IMR-90 (cell line): ENCODE measurements around the gene HES6.

Experiments used
- CEBPB ChIP-seq: IDR thresholded peaks from 2 replicates; pipeline ENCODE4 v1.6.1; 2012; ENCODE audit warnings: low read depth, low read length, improper control_type of control experiment
- CHD1 ChIP-seq: IDR thresholded peaks from 2 replicates; pipeline ENCODE4 v1.6.1; 2012; ENCODE audit warnings: low read depth, low read length, improper control_type of control experiment
- CTCF ChIP-seq: conservative IDR thresholded peaks from 2 replicates; pipeline ENCODE4 v1.5.1; 2012; ENCODE audit warnings: mild to moderate bottlenecking, low read depth, low read length, improper control_type of control experiment
- FOS ChIP-seq: fragments of 150-350 bp; IDR thresholded peaks from 2 replicates; pipeline ENCODE4 v1.6.1; 2016; ENCODE audit warnings: low read depth, low read length
- MAZ ChIP-seq: IDR thresholded peaks from 2 replicates; pipeline ENCODE4 v1.6.1; 2012; ENCODE audit warnings: low read depth, mild to moderate bottlenecking, low read length, improper control_type of control experiment, moderate library complexity, borderline replicate concordance
- MXI1 ChIP-seq: IDR thresholded peaks from 2 replicates; pipeline ENCODE4 v1.6.1; 2012; ENCODE audit warnings: low read depth, mild to moderate bottlenecking, low read length, moderate library complexity, borderline replicate concordance
- NFE2L2 ChIP-seq: fragments of 150-350 bp; IDR thresholded peaks from 2 replicates; pipeline ENCODE4 v1.6.1; 2016; ENCODE audit warnings: low read depth, mild to moderate bottlenecking, low read length
- POLR2A ChIP-seq: IDR thresholded peaks from 2 replicates; pipeline ENCODE4 v1.6.1; 2012; ENCODE audit warnings: mild to moderate bottlenecking, low read depth, low read length
- RAD21 ChIP-seq: IDR thresholded peaks from 2 replicates; pipeline ENCODE4 v1.6.1; 2012; ENCODE audit warnings: low read length, improper control_type of control experiment
- RCOR1 ChIP-seq: IDR thresholded peaks from 2 replicates; pipeline ENCODE4 v1.6.1; 2012; ENCODE audit warnings: mild to moderate bottlenecking, low read length, improper control_type of control experiment; ENCODE audit not compliant: insufficient replicate concordance
- RFX5 ChIP-seq: IDR thresholded peaks from 2 replicates; pipeline ENCODE4 v1.8.0; 2012; ENCODE audit warnings: low read depth, mild to moderate bottlenecking, low read length, moderate library complexity
- SMC3 ChIP-seq: fragments of 150-350 bp; IDR thresholded peaks from 2 replicates; pipeline ENCODE4 v1.6.1; 2016; ENCODE audit warnings: low read depth, mild to moderate bottlenecking, antibody characterized with exemption, low read length, moderate library complexity
- USF2 ChIP-seq: fragments of 150-350 bp; IDR thresholded peaks from 2 replicates; pipeline ENCODE4 v1.6.1; 2017; ENCODE audit warnings: mild to moderate bottlenecking, antibody characterized with exemption, low read length, low read depth

- TF ChIP-seq MXI1 (no peak), SMC3 (no peak), CTCF (no peak), POLR2A (no peak), MAZ (no peak), RAD21 (no peak), RCOR1 (no peak), CHD1 (no peak), CEBPB (no peak), USF2 (no peak), RFX5 (no peak), NFE2L2 (no peak), FOS (no peak)
Observed at GRCh38 chr2:238260883-238261282, 21.0 kb upstream of the HES6 start.
